Pancreas (tissue), 10 donors: Measurements from ENCODE around the gene SHMT1. TPM values are rescaled to one million over a fixed set of nuclear protein-coding genes. Genes with fewer than 3 reads are reported as not detected.
"Not testable (repeated sequence)": the region's sequence is repeated elsewhere in the genome, so short reads cannot be mapped to it uniquely, and the experiment has no call there.

Experiments used
- ATAC-seq, 4 donors: fragments of 200-7000 bp; cut with Tn5 transposase; one replicate each; pipeline versions ENCODE4 v1.8.0 to v1.9.1; 2020; ENCODE audit warnings: mild to moderate bottlenecking in 4 of 4, moderate library complexity in 4 of 4
- DNase-seq, 6 donors: peaks; one replicate each; pipeline ENCODE4 v3.0.0-alpha.2; 2020
- FAIRE-seq: peaks from 2 replicates; lab custom pipeline; 2012; peaks lifted over from hg19 to GRCh38; lab: Jason Lieb, UNC
- H3K27ac ChIP-seq, 4 donors: fragments of 200-600 bp; sonication (generic); 1 replicate in 3 of 4; 2 replicates in 1 of 4; pipeline versions ENCODE4 v1.5.0 to v1.8.0; 2020
- H3K27me3 ChIP-seq, 4 donors: fragments of 200-600 bp; one replicate each; pipeline ENCODE4 v1.8.0; 2021
- H3K36me3 ChIP-seq, 3 donors: fragments of 200-600 bp; sonication (generic) in 1 of 3; one replicate each; pipeline versions ENCODE4 v1.5.0 to v1.8.0; 2020 to 2021
- H3K4me1 ChIP-seq, 3 donors: fragments of 200-600 bp; one replicate each; pipeline ENCODE4 v1.8.0; 2021
- H3K4me3 ChIP-seq, 4 donors: fragments of 200-600 bp; sonication (generic) in 2 of 4; one replicate each; pipeline versions ENCODE4 v1.5.0 to v1.8.0; 2020 to 2021
- H3K9me3 ChIP-seq, 4 donors: fragments of 200-600 bp; one replicate each; pipeline ENCODE4 v1.8.0; 2021
- CTCF ChIP-seq, 4 donors: fragments of 200-600 bp; sonication (generic) in 3 of 4; IDR thresholded peaks; one replicate each; pipeline versions ENCODE4 v1.5.0 to v1.8.0; 2021; ENCODE audit warnings: antibody characterized with exemption in 4 of 4
- WGBS, 2 donors: extraction: QIAGEN DNeasy Blood & Tissue Kit; methylation state at CpG; one replicate each; pipeline ENCODE4 v1.1.7; 2013; 5-methylcytosine and 5-hydroxymethylcytosine counted together
- intact Hi-C, 3 donors: fragments of 100-400 bp; cut with DNase I; formaldehyde crosslinking; loops; one replicate each; pipeline versions ENCODE4 v1.11.1 to v1.14.2; 2022
- polyA plus RNA-seq, 2 donors: library from polyadenylated mRNA; stranded (reverse); fragments of 200-250 nt; gene quantifications; one replicate each; pipeline ENCODE4 v1.2.3, GENCODE V29; 2013
- total RNA-seq, 6 donors: library from RNA; stranded (reverse); fragmentation: NEBNext Ultra II Directional in 4 of 6; extraction: Animal tissue kit (Norgen Biotek cat#: 25700) in 4 of 6; gene quantifications; one replicate each; pipeline versions ENCODE4 v1.2.1 to v1.2.4, GENCODE V29; 2021 to 2023
- donor health status: healthy with polysubstance abuse.
- donor health status: DM: no; HTN: no; CAD: no; lungs with moderate emphysema.
- donor health status: DM: no; HTN: no; CAD: no.
- donor health status: control.
- donor health status: control.
- donor health status: Bipolar disorder and iron deficiency.
- donor health status: DM: yes; HTN: yes; CAD: no.
- donor health status: DM: no; HTN: no; CAD: no.
- donor health status: DM: no; HTN: no; CAD: no.
- donor health status: DM: yes; HTN: yes; CAD: no.

SHMT1 gene
- total and polyA plus RNA-seq, 8 donors, result 5.8 to 14.3 (median 11.2) TPM

DNA sequence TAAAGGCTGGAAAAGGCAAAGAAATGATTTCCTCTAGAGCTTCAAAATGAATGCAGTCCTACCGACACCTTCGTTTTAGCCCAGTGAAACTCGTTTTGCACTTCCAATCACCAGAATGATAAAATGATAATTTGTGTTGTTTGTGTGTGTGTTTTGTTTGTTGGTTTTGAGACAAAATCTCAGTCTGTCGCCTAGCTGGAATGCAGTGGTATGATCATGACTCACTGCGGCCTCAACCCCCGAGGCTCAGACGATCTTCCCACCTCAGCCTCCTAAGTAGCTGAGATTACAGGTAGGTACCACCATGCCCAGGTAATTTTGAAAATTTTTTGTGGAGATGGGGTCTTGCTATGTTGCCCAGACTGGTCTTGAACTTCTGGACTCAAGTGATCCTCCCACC lies 10.9 kb upstream of the SHMT1 start:
- Histone ChIP-seq H3K4me1 (no peaks in the 10 kb centered on the region), H3K36me3 (no peaks in the 10 kb centered on the region), H3K27me3 (no peaks in the 10 kb centered on the region), H3K27ac (no peak overlapping the region), H3K4me3 (no peak overlapping the region), H3K9me3 (no peaks in the 10 kb centered on the region)
- intact Hi-C loops, result no loop called here
- no peak for TF ChIP-seq CTCF (IDR thresholded peaks at IDR 0.05)
- 76 to 78% methylated on average over 7 of the region's 7 CpGs for WGBS, 2 donors
- FAIRE-seq (no peak), ATAC-seq (no peak), DNase-seq (no peak)

DNA sequence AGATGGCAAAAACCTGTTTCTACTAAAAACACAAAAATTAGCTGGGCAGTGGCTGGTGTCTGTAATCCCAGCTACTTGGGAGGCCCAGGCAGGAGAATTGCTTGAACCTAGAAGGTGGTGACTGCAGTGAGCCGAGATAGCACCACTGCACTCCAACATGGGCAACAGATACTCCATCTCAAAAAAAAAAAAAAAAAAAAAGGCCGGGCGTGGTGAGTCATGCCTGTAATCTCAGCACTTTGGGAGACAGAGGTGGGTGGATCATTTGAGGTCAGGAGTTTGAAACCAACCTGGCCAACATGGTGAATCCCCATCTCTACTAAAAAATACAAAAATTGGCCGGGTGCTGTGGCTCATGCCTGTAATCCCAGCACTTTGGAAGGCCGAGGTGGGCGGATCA lies 9.8 kb upstream of the SHMT1 start:
- intact Hi-C loops, H3K4me1 ChIP-seq, DNase-seq, ATAC-seq, H3K27me3 ChIP-seq, H3K27ac ChIP-seq, FAIRE-seq, H3K36me3 ChIP-seq, H3K9me3 ChIP-seq, H3K4me3 ChIP-seq: not testable (repeated sequence)
- 86 to 91% methylated on average over 6 of the region's 6 CpGs for WGBS, 2 donors

- FAIRE-seq, result no peak
- intact Hi-C loops, result no loop called here
- no peaks in the 10 kb centered on the region for H3K4me1 ChIP-seq
Measured at GRCh38 chr17:18371455-18371854, 8.1 kb upstream of the SHMT1 start.

DNA sequence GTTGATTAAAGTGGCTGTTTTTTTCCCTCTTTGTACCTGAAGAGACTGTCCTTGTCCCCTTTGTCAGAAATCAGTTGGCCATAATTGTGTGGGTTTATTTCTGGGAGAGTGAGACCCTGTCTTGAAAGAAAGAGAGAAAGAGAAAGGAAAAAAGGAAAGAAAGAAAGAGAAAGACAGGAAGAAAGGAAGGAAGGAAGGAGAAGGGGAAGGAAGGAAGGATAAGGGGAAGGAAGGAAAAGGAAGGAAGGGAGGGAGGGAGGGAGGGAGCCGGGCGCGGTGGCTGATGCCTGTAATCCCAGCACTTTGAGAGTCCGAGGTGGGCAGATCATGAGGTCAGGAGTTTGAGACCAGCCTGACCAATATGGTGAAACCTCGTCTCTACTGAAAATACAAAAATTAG lies 7.4 kb upstream of the SHMT1 start:
- no peaks in the 10 kb centered on the region for H3K27me3 ChIP-seq
- no peak for FAIRE-seq
- H3K9me3 ChIP-seq, result no peaks in the 10 kb centered on the region
- no peaks in the 10 kb centered on the region for H3K36me3 ChIP-seq
- 66 to 68% methylated on average over 5 of the region's 5 CpGs for WGBS, 2 donors
- no peak for DNase-seq
- H3K4me1 ChIP-seq, result no peaks in the 10 kb centered on the region
- no peak for ATAC-seq
- TF ChIP-seq CTCF (IDR thresholded peaks at IDR 0.05), result no peak
- intact Hi-C loops, result no loop called here
- no peak overlapping the region for H3K27ac ChIP-seq
- H3K4me3 ChIP-seq, result no peak overlapping the region

More at GRCh38 chr17:18371455-18371854, 8.1 kb upstream of the SHMT1 start:
- Histone ChIP-seq H3K27me3 (no peaks in the 10 kb centered on the region), H3K9me3 (no peaks in the 10 kb centered on the region), H3K27ac (no peak overlapping the region), H3K4me3 (no peak overlapping the region), H3K36me3 (no peaks in the 10 kb centered on the region)
- DNase-seq, result no peak
- TF ChIP-seq CTCF (IDR thresholded peaks at IDR 0.05), result no peak
- ATAC-seq, result no peak
- WGBS, 2 donors, result 60 to 69% methylated on average over 7 of the region's 7 CpGs

DNA sequence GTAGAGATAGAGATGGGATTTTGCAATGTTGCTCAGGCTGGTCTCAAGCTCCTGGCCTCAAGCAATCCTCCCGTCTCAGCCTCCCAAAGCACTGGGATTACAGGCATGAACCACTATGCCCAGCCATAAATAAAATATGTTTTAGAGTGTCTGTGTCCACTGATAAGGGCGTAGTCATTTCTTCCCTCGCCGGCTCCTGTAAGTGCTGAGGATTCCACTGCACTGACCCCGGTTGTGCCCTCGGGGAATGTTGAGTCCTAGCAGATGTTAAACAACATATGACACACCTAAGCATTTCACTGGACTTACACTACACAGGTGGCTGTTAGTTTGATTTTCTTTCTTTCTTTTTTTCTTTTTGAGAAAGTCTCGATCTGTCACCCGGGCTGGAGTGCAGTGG lies 5.6 kb upstream of the SHMT1 start:
- Histone ChIP-seq H3K36me3 (no peaks in the 10 kb centered on the region), H3K27ac (no peak overlapping the region), H3K4me1 (peaks cover 0 to under 1% (median 0%) of the 10 kb centered on the region in 3 donors), H3K9me3 (no peaks in the 10 kb centered on the region), H3K4me3 (no peak overlapping the region), H3K27me3 (no peaks in the 10 kb centered on the region)
- no peak for FAIRE-seq
- no peak for ATAC-seq
- TF ChIP-seq CTCF (IDR thresholded peaks at IDR 0.05), result no peak
- 73 to 82% methylated on average over 8 of the region's 8 CpGs for WGBS, 2 donors
- DNase-seq, result peak in 1 of 6 donors; percentile 5
- intact Hi-C loops, result no loop called here
